ENCODE results near the gene TCF12. TPM values are rescaled to one million over a fixed set of nuclear protein-coding genes. Genes with fewer than 3 reads are reported as not detected.
"Not testable (repeated sequence)": the region's sequence is repeated elsewhere in the genome, so short reads cannot be mapped to it uniquely, and the experiment has no call there.

TCF12 gene
- total RNA-seq, 1 donor from 2014 or later: 84.6 TPM

DNA sequence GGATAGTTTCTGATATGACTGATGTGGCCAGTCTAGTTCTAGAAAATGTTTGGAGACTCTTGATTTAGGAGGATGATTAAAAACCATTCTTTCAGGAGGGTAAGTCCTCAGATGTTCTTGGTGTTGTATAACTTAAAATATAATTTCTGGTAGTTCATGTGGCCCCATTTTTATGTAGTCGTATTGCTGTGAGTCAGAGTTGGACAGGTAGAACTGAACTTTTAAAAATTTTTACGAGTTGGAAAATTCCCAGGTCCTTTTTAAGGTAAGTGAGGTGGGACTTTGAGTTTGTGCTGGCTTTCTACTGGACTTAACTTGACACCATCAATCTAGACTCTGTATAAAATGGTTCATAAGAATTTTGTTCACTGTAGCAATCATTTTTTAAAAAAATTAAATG, 92.3 kb downstream of the TCF12 start:
- no peak for DNase-seq (ENCODE audit: low read depth)
- no peak overlapping the region for H3K4me3 ChIP-seq (ENCODE audit: low read depth, low read length)
- no peaks in the 10 kb centered on the region for H3K36me3 ChIP-seq (ENCODE audit: control insufficient read depth, insufficient read depth, low read length)
- TF ChIP-seq, protein P1, sequence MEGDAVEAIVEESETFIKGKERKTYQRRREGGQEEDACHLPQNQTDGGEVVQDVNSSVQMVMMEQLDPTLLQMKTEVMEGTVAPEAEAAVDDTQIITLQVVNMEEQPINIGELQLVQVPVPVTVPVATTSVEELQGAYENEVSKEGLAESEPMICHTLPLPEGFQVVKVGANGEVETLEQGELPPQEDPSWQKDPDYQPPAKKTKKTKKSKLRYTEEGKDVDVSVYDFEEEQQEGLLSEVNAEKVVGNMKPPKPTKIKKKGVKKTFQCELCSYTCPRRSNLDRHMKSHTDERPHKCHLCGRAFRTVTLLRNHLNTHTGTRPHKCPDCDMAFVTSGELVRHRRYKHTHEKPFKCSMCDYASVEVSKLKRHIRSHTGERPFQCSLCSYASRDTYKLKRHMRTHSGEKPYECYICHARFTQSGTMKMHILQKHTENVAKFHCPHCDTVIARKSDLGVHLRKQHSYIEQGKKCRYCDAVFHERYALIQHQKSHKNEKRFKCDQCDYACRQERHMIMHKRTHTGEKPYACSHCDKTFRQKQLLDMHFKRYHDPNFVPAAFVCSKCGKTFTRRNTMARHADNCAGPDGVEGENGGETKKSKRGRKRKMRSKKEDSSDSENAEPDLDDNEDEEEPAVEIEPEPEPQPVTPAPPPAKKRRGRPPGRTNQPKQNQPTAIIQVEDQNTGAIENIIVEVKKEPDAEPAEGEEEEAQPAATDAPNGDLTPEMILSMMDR (IDR thresholded peaks at IDR 0.05; ENCODE audit: insufficient read depth, low read length, poor library complexity, severe bottlenecking): no peak
- no peaks in the 10 kb centered on the region for H3K27me3 ChIP-seq (ENCODE audit: control insufficient read depth, insufficient read depth, low read length)

DNA sequence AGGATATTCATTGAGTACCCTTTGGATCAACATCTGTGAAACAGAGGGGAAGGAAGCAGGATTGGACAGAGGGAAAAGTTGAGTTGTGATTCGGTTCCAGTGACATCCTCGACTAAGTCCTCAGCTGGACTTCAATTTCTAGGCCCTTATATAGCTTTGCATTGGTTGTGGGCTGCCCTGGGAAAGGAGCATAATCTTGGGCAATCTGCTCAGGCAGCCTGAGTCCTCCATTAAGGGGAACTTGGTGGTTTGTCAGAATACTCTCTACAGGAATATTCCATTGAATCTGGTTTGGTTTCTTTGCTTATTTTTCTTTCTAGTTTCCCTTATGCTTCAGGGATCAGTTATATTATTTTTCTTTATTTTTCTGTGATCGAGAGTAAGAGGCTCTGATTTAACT, 94.1 kb downstream of the TCF12 start:
- no peak overlapping the region for H3K4me3 ChIP-seq (ENCODE audit: low read depth, low read length)
- H3K36me3 ChIP-seq (ENCODE audit: control insufficient read depth, insufficient read depth, low read length): no peaks in the 10 kb centered on the region
- no peaks in the 10 kb centered on the region for H3K27me3 ChIP-seq (ENCODE audit: control insufficient read depth, insufficient read depth, low read length)
- no peak for DNase-seq (ENCODE audit: low read depth)
- TF ChIP-seq, protein P1 (IDR thresholded peaks at IDR 0.05; ENCODE audit: insufficient read depth, low read length, poor library complexity, severe bottlenecking): no peak

DNA sequence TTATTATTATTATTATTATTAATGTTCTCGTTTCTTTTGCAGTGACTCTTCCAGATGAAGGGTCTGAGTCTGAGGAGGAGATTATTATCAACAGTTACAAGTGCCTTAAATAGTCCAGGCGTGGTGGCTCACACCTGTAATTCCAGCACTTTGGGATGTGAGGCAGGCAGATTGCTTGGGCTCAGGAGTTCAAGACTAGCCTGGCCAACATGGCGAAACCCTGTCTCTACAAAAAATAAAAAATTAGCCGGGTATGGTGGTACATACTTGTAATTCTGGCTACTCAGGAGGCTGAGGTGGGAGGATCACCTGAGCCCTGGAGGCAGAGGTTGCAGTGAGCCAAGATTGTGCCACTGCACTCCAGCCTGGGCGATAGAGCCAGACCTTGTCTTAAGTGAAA, 96.5 kb downstream of the TCF12 start:
- H3K27me3 ChIP-seq (ENCODE audit: control insufficient read depth, insufficient read depth, low read length); DNase-seq (ENCODE audit: low read depth); H3K4me3 ChIP-seq (ENCODE audit: low read depth, low read length): not testable (repeated sequence)

DNA sequence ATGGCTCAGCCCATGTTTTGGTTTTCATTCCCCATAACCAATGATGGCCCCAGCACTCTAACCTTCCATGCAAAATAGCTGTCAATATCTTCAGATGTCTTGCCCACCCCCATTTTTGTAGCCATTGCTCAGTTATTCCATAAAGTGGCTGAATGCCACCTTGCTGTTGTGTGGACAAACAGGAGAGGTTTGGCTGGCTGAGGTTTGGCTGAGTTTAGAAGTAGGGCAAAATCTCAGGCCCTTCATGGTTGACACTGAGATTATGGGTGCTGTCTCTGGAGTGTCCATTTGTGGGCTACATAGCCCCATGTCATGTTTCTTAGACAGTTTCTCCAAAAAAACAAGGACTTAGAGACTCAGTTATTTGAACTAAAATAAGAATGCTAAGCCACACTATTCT, 96.9 kb downstream of the TCF12 start:
- no peak overlapping the region for H3K4me3 ChIP-seq (ENCODE audit: low read depth, low read length)
- H3K27me3 ChIP-seq (ENCODE audit: control insufficient read depth, insufficient read depth, low read length): no peaks in the 10 kb centered on the region
- TF ChIP-seq, protein P1 (IDR thresholded peaks at IDR 0.05; ENCODE audit: insufficient read depth, low read length, poor library complexity, severe bottlenecking): no peak
- no peak for DNase-seq (ENCODE audit: low read depth)
- H3K36me3 ChIP-seq (ENCODE audit: control insufficient read depth, insufficient read depth, low read length): no peaks in the 10 kb centered on the region

More for the DNA sequence above, 96.5 kb downstream of the TCF12 start:
- not testable (repeated sequence) for H3K36me3 ChIP-seq (ENCODE audit: control insufficient read depth, insufficient read depth, low read length)

DNA sequence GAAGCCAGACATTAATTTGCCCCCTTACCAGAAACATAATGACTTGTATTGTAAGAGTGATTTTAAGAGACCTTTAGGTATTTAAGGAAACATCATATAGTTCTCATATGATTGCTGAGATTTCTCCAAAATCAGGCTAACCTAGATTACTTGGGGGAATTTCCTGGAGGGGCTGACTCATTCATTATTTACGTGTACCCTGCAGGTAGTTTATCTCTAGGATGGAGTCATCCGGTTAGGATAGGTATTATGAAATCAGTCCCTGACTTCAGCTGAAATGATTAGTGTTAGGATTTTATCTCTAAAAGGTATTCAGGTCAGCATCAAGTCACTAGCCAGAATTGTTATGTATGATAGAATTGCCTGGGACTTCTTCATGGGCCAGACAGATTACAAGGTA, 97.5 kb downstream of the TCF12 start:
- H3K36me3 ChIP-seq (ENCODE audit: control insufficient read depth, insufficient read depth, low read length): no peaks in the 10 kb centered on the region
- peak; percentile 43 for DNase-seq (ENCODE audit: low read depth)
- no peak overlapping the region for H3K4me3 ChIP-seq (ENCODE audit: low read depth, low read length)
- TF ChIP-seq, protein P1 (IDR thresholded peaks at IDR 0.05; ENCODE audit: insufficient read depth, low read length, poor library complexity, severe bottlenecking): no peak
- H3K27me3 ChIP-seq (ENCODE audit: control insufficient read depth, insufficient read depth, low read length): no peaks in the 10 kb centered on the region

DNA sequence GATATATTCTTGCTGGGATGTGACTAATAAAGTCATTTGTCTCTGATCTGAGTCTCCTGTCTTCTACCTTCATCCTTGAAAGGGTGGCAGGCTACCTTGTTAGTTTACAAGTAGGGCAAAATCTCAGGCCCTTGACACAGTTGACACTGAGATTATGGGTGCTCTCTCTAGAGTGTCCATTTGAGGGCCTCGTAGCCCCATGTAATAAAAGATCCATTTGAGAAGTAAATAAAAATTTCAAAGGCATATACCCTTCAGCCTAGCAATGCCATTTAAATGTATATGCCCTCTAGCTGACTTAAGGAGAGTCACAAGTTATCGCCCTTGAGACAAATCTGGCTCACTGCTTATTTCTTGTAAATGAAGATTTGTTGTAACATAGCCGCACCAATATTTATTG, 98.6 kb downstream of the TCF12 start:
- no peak overlapping the region for H3K4me3 ChIP-seq (ENCODE audit: low read depth, low read length)
- no peaks in the 10 kb centered on the region for H3K36me3 ChIP-seq (ENCODE audit: control insufficient read depth, insufficient read depth, low read length)
- TF ChIP-seq, protein P1 (IDR thresholded peaks at IDR 0.05; ENCODE audit: insufficient read depth, low read length, poor library complexity, severe bottlenecking): no peak
- no peaks in the 10 kb centered on the region for H3K27me3 ChIP-seq (ENCODE audit: control insufficient read depth, insufficient read depth, low read length)
- no peak for DNase-seq (ENCODE audit: low read depth)

All from kidney epithelial cell (primary cell).